Measurements from ENCODE around the gene STK32A.

GRCh38 chr5:147208134-147208533 lies 26.7 kb upstream of the STK32A start:
- TF ChIP-seq CTCF (conservative IDR thresholded peaks at IDR 0.05; ENCODE audit: low read depth, low read length) (no peak), EZH2 (IDR thresholded peaks at IDR 0.05; ENCODE audit: low read length, unreplicated experiment) (no peak)
